BE2C (cell line): ENCODE measurements around the gene SCAI.

ENCODE experiments used
- DNase-seq: peaks from one replicate; pipeline ENCODE4 v3.0.0-alpha.2; 2020
- H3K27me3 ChIP-seq: fragments of 250-450 bp; sonication (Bioruptor Pico); 2 replicates; pipeline ENCODE4 v1.5.1; 2020; ENCODE audit warnings: mild to moderate bottlenecking
- H3K36me3 ChIP-seq: fragments of 250-450 bp; sonication (Bioruptor Pico); 2 replicates; pipeline ENCODE4 v1.5.1; 2020; ENCODE audit warnings: mild to moderate bottlenecking
- H3K4me1 ChIP-seq: fragments of 250-450 bp; sonication (Bioruptor Pico); 2 replicates; pipeline ENCODE4 v1.5.1; 2020
- H3K4me3 ChIP-seq: 2 replicates; pipeline ENCODE4 v1.5.1; 2011; ENCODE audit warnings: low read depth, low read length
- H3K9me3 ChIP-seq: fragments of 250-450 bp; sonication (Bioruptor Pico); 2 replicates; pipeline ENCODE4 v1.5.1; 2020
- TF ChIP-seq, protein P1 (sequence below): IDR thresholded peaks from 2 replicates; pipeline ENCODE4 v1.5.1; 2012; ENCODE audit warnings: mild to moderate bottlenecking, low read depth, low read length

The SCAI gene

GRCh38 chr9:124983698-124984097 is 159.6 kb downstream of the SCAI start:
- H3K4me3 ChIP-seq = no peak overlapping the region
- H3K36me3 ChIP-seq = peaks cover 6% of the 10 kb centered on the region; the same call in 1 of the 2 replicates
- H3K27me3 ChIP-seq = no peaks in the 10 kb centered on the region
- no peaks in the 10 kb centered on the region for H3K4me1 ChIP-seq
- no peaks in the 10 kb centered on the region for H3K9me3 ChIP-seq
- TF ChIP-seq, protein P1, sequence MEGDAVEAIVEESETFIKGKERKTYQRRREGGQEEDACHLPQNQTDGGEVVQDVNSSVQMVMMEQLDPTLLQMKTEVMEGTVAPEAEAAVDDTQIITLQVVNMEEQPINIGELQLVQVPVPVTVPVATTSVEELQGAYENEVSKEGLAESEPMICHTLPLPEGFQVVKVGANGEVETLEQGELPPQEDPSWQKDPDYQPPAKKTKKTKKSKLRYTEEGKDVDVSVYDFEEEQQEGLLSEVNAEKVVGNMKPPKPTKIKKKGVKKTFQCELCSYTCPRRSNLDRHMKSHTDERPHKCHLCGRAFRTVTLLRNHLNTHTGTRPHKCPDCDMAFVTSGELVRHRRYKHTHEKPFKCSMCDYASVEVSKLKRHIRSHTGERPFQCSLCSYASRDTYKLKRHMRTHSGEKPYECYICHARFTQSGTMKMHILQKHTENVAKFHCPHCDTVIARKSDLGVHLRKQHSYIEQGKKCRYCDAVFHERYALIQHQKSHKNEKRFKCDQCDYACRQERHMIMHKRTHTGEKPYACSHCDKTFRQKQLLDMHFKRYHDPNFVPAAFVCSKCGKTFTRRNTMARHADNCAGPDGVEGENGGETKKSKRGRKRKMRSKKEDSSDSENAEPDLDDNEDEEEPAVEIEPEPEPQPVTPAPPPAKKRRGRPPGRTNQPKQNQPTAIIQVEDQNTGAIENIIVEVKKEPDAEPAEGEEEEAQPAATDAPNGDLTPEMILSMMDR = no peak
- DNase-seq = no peak

GRCh38 chr9:124980431-124980830 is 162.9 kb downstream of the SCAI start:
- Histone ChIP-seq H3K27me3 (no peaks in the 10 kb centered on the region), H3K4me1 (no peaks in the 10 kb centered on the region), H3K9me3 (no peaks in the 10 kb centered on the region), H3K36me3 (peaks cover 6% of the 10 kb centered on the region; the same call in 1 of the 2 replicates), H3K4me3 (no peak overlapping the region)
- TF ChIP-seq, protein P1 = no peak
- DNase-seq = no peak

DNA sequence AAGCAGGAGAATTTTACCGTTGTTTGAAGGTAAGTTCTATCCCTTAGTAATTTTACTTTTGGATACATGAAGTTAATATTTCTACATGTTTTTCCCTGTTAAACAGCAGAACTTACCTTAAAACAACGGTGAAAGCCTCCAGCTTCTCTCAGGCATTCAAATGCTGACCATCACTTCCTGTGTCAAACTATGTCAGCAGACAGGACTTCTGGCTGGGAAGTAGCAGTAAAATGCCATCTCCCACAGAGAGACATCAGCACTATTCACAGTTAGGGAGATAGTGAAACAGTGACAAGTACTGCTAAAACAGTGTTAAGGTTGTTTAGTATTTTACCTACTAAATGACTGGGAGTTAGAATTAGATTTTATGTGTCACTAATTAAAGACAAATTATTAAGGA is 168.2 kb downstream of the SCAI start:
- H3K4me1 ChIP-seq = no peaks in the 10 kb centered on the region
- H3K27me3 ChIP-seq = no peaks in the 10 kb centered on the region
- H3K4me3 ChIP-seq = no peak overlapping the region
- DNase-seq = no peak
- no peaks in the 10 kb centered on the region for H3K36me3 ChIP-seq
- TF ChIP-seq, protein P1 = no peak
- no peaks in the 10 kb centered on the region for H3K9me3 ChIP-seq

DNA sequence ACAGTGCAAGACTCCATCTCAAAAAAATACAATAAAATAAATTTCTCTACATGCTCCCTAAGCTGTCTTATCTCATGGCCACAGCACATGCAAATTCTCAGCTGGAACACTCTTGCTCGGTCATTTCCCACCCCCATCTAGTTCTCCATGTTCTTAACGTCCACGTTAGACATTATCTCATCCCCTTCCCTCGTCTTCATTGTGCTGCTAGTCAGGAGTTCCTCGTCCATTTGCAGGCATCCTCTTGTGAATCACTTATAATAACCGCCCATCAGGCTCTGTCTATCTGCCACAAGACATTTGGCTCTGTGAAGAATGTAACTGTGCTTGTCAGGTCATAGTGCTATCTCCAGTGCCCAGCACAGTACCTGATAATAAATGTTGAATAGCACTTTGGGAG is 169.5 kb downstream of the SCAI start:
- Histone ChIP-seq H3K4me1 (no peaks in the 10 kb centered on the region), H3K9me3 (no peaks in the 10 kb centered on the region), H3K27me3 (no peaks in the 10 kb centered on the region), H3K4me3 (no peak overlapping the region), H3K36me3 (no peaks in the 10 kb centered on the region)
- TF ChIP-seq, protein P1 = no peak
- DNase-seq = no peak

DNA sequence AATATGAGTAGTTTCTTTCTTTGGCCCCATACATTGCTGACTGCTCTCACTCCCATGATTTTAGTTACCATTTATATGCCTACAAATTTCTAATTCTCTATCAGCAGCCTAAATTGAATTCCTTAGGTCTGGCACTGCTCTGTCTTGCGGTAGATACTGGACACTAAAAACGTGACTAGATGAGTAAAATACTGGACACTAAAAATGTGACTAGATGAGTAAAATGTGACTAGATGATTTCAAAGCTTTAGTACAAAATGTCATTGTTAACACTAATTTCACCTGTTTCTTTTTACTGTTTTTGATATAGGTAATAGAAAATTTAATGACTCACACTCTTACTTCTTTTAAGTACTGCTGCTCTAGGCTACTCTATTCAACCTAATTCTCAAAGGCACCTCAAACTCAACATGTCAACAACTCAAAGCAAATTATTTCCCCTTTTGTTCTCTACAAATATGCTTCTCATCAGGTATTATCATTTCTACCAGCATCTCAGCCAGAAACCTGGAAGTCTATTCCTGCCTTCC is 171.0 kb downstream of the SCAI start:
- Histone ChIP-seq H3K9me3 (no peaks in the 10 kb centered on the region), H3K36me3 (no peaks in the 10 kb centered on the region), H3K27me3 (no peaks in the 10 kb centered on the region), H3K4me3 (no peak overlapping the region), H3K4me1 (no peaks in the 10 kb centered on the region)
- DNase-seq = no peak
- TF ChIP-seq, protein P1 = no peak

GRCh38 chr9:124969401-124969800 is 173.9 kb downstream of the SCAI start:
- peaks cover 3% of the 10 kb centered on the region for H3K4me1 ChIP-seq
- TF ChIP-seq, protein P1 = no peak
- H3K36me3 ChIP-seq = no peaks in the 10 kb centered on the region
- H3K4me3 ChIP-seq = no peak overlapping the region
- H3K9me3 ChIP-seq = no peaks in the 10 kb centered on the region
- H3K27me3 ChIP-seq = no peaks in the 10 kb centered on the region
- no peak for DNase-seq
